Activated T-cell treated with anti-CD3 and anti-CD28 coated beads for 1 hour (primary cell): ENCODE data around the gene STXBP4.

ENCODE experiments used
- DNase-seq: peaks from one replicate; pipeline ENCODE4 v3.0.0-alpha.2; 2020; ENCODE audit warnings: low read depth

Gene STXBP4

DNA sequence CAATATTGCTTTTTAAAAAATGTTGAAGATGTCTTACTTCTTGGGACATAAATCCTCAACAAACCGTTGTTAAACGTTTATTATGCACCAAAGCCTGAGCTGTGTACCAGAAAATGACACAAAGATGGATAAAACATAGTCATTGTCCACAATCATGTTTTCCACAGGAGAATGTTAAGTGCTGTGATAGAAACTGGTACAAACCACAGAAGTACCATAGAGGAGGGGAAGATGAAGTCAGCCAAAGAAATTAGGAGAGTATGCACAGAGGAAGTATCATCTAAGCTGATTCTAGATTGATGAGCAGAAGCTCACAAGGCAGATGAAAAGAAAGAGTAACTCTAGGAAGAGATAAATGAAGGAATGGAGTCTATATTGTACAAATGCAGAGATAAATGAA lies 153.5 kb downstream of the STXBP4 start:
- DNase-seq = no peak

DNA sequence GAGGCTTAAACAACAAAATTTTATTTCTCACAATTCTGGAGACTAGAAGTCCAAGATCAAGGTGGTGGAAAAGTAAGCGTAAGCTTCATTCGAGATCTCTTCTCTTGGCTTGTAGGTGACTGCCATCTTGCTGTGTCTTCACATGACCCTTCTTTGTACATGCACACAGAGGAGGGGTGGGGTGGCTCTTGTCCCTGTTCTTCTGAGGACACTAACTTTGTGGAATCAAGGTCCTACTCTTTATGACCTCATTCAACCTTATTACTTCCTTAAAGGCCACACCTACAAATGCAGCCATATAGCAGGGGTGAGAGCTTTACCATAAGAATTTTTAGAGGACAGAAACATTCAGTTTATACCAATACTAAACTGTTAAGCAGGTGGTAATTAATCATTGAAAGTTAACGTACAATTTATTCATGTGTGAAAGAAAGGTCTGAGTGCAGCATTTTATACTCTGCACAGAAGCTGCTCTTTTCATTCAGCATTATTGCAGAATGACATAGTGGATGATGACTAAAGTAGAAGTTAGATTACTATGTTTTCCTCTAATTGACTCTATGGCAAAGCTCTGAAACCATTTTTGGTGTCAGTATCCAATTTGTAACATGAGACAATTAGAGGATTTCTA lies 156.3 kb downstream of the STXBP4 start:
- no peak for DNase-seq

DNA sequence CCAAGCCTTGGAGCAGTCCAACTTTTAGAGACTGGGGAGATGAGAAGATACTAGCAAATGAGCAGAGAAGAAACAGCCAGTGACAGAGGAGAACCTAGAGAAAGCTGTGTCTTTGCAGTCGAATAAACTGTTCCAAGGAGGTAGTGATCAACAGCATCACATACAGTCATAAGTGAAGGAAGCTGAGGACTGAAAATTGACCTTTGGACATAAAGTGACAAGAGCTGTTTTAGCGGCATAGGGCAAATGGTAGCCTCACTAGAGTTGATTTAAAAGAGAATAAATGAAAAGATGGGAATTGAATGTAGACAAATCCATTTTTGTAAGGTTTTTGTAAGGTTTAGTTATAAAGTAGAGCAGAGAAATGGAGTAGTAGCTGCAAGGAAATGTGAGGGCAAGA lies 165.0 kb downstream of the STXBP4 start:
- no peak for DNase-seq

DNA sequence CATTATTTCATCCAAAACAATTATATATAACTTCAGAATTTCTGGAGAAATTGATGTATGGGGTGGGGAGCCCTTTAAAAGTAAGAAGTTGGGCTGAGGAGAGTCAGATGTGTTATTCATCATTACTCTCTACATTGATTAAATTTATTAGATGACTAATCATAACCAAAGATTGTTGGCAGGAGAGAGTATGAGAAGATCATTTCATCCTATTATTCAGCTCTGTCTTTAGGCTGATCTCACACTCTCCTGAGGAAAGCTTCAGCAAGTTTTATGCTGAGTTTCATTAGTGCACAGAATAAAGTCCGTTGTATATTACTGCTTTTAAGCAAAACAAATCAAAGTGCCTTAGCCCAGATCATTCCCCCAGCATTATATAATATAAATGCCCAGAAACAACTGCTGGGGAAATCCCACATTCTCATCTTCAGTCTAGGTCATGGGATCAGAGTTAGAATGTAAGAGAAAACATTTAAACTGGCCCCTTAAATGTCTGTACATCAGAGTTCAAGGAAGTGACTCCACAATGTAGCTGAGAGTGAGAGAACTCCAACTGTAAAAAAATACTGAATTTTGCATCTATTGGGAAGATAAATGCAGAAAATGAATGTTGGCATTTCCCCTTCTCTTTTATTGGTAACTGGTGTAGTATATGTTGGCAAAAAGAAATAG lies 166.1 kb downstream of the STXBP4 start:
- no peak for DNase-seq

DNA sequence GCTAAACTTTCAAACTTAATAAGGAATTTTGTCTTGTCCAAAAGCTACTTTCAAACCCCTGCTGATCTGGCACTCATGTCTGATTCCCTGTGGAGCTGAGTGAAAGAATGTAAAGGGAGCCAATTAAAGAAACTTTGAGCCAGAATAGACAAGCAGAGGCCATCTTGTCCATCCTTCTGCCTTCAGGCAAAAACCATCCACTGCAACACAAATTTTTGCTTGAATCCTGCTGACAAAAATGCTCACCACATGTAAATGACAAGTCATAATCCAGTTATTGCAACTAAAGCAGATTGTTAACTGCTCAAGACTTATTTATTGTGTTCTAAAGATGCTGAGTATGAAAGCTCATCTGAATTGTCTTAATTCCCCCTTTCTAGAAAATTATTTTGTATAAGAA lies 172.2 kb downstream of the STXBP4 start:
- DNase-seq = no peak

DNA sequence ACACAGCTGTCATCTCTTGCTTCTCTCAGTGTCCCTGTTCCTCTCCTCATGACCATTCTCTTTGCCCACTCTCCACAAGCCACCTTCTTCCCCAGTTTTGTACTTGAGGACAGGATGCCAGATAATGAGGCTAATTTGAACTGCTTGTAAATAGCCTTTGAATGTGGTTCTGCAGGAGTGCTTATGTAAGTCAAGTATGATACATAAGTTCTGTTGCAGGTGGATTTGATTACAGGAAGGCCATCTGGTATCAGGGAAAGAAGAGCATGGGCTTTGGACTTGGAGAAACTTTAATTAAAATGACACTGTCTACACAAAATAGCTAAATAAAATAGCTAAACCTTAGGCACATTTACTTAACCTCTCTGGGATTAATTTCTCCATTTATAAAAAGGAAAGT lies 176.0 kb downstream of the STXBP4 start:
- no peak for DNase-seq

DNA sequence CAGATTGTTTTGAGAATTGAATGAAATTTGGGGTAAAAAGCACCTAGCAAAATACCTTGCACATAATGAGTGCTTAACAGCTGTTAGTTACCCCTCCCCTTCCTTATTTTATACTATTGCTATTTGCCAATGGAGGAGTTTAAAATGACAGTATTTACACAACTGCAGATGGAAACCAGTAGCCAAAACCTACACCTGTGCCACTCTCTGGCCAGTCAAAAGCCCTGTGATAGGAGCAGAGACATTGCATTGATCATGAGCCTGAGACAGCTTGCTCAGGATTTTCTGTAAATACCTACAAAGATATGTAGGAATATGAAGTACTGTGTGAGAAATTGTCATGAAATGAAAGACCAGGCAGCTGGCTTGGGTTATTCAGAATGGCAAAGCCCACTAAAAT lies 180.9 kb downstream of the STXBP4 start:
- no peak for DNase-seq

DNA sequence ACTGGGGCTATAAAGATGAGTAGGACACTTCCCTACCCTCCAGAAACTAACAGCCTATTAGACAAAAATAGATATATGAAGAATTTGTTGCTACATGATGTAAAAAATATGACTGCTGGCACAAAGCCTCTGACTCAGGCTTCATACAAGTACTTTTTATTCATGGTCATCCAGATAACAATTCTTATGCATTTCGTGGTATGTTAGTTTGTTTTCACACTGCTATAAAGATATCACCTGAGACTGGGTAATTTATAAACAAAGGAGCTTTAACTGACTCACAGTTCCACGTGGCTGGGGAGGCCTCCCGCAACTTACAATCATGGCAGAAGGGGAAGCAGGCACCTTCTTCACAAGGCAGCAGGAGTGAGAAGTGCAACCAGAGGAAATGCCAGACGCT lies 183.7 kb downstream of the STXBP4 start:
- no peak for DNase-seq

DNA sequence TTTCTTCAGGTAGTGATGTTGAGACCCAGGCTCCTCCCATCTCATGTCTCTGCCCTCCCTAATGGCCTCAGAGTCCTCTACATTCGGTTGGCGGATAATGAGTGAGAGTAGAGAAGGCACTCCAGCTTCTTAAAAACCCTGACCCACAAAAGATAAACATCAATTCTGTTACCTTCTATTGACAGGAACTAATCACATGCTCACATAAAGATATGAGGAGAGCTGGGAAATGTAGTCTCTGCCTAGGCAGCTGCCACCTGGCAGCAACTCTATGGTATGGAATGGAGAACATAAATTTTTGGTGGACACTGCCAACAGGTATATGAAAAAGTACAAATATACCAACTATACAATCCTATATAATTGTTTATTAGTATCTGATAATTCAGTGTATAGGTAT lies 185.5 kb downstream of the STXBP4 start:
- no peak for DNase-seq

DNA sequence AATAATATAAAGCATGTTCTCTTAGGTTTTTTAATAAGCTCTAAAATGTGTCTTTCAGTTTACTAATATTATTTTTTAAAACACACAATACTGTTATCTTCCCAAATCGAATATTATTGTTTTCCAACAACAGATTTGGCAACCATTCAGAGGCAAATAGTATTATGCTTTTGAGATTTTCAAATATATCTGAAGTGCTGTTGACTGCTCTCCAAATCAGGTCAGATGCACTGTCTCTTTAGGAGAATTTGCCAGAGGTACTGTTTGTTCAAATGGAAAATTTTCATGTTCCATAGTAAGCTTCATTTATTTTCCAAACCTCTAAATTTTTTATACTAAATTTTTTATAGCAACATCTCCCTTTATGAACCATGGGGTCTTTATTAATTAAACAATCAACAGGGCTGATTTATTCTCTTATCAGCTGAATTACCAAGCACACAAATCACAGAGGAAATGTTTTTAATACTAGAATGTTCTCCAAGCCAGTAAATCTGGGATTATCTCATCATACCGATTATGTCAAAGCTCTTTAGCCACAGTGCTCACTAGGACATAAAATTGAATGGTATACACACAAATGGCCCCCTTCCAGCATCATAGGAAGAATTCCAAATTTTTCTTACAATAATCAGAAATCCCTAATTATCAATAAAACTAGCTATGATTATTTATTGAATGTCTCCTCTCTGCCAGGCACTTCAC lies 187.4 kb downstream of the STXBP4 start:
- no peak for DNase-seq

DNA sequence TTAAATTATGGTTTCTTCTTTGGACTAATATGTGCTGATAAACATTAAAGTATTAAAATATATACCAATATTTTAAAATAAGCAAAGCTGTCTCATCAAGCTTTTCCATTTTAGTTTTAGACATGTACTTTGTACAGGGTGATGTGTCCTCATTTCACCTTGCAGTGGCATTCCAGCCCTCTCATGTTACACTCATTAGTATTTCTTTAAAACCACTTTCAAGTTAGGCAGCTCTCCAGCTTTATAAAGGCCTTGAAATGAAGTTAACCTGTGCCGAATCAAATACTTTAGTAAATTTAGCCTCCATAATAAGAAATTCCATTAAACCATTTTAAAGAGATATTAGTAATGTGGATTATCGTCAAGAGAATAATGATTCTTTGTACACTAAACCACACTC lies 188.6 kb downstream of the STXBP4 start:
- no peak for DNase-seq

DNA sequence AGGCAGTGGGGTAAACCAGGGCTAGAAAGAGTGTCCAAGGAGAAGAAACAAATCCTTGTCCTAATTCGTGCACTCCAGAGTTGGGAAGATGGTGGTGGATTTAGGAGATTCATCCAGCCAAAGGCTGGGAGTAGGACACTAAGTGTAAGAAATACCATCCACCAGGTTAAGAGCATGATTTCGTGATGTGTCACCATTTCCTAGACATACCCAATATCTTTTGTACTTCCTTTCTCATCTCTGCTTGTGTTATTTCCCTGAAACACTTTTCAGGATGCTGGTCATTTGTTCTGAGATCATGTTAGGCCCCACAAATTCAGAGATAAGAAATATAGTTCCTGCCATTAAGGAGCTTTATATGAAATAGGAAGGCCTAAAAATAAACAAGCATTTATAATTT lies 189.9 kb downstream of the STXBP4 start:
- no peak for DNase-seq

DNA sequence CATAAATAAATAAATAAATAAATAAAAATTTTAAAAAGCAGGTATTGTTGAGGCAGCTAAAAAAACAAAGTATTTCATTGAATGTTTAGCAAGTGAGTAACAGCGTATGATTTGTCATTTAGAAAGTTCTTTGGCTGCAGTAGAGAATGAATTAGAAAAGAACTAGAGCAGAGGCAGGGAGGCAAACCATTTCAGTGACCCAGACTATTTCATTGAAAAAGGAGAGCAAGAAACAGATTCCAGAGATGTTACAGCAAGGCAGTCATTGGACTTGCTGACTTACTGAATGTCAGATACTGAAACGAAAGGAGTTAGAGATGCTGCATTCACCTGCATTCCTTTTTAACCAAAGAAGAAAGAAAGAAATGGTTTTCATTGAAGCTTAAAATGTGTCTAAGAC lies 190.7 kb downstream of the STXBP4 start:
- no peak for DNase-seq

DNA sequence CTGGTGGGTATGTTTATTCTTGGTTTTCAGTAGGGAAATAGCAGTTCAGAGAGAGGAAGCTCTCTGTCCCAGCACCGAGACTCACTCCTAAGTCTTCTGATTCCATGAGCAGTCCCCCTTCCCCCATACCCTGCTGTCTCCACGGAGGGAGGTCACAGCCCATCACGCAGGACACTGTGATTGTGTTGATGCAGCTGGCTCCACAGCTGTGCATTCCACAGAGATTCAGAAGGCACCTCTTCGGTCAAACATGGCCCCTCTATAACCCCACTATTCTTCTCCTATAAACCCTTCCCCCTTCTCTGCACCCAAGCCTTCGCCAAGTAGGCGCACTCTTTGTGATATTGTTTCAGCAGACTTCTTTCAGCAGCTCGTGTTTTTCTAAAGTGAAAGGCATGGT lies 191.9 kb downstream of the STXBP4 start:
- DNase-seq = no peak

DNA sequence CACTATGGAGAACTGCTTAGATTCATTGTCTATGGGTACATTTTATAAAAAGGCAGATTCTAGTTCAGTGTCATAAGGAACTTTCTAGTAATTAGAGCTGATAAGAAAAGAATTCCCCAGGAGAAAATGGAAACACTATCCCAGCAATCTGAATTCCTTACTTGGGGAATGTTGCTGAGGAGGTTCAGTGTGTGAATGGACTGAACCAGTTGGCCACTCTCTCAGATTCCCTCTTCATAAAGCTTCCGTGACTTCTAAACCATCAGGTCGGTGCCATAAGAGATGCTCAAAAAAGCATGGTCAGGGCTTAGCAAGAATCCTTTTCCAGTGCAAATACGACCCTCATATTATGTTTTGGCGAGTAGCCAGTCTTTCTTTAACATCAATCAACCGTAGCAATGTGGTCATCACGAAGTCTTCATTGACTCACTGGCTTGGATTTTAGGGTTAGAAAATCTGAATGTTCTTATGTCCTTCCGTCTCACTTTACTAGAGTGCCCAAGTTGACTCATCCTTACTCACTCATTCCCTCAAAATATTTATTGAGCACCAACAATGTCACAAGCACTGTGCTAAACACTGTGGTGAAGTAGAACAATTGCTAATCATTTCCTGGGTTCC lies 193.5 kb downstream of the STXBP4 start:
- DNase-seq = no peak

DNA sequence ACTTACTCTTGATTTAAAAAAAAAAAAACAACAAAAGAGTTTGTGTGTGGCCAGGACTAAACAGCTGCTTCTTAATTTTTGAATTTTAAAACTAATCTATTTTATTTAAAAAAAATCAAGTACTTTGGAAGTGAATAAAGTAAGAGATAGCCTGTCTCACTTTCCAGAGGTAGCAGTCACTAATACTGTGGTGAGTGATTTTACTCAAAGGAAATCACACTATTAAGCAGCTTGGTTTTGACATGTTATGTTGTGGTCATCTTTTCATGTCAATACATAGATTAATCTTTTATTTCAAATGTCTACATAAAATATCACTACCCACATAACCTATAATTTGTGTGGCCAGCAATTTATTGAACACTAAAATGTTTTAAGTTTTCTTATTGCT lies 194.0 kb downstream of the STXBP4 start:
- DNase-seq = no peak

DNA sequence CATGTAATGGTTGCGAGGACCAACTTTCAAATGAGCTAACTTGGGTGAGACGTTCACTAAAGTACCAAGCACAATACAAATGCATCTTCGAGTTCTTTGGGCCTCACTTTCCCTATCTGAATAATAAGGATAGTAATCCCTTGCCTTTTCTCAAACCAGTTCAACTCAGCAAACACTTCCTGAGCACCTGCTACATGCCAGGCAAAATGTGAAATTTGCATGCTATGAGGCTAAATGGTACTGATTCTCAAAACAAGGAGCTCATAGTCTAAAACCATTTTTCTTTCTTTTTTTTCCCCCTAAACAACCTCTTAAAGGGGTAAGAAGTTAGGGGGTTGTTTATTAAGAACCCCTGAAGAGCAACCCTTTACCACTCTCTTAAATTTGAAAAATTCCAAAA lies 194.8 kb downstream of the STXBP4 start:
- no peak for DNase-seq

DNA sequence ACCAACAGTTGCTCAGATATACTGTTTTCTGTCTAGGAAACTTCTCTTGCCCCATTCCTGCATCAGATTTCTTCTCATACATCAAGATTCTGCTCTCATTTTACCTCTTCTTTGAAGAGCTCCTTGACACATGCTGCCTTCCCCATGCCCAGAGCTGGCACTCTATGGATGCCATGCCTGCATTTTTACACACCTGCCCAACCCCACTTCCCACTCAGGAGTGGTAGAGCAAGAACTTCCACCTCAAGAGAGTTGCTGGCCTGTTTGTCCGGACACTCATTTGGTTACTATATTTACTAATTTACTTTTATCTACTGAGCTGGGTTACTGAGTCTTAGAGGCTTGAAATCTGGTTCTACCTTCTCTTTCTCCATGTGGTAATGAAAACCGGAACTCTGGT lies 197.9 kb downstream of the STXBP4 start:
- DNase-seq = no peak

DNA sequence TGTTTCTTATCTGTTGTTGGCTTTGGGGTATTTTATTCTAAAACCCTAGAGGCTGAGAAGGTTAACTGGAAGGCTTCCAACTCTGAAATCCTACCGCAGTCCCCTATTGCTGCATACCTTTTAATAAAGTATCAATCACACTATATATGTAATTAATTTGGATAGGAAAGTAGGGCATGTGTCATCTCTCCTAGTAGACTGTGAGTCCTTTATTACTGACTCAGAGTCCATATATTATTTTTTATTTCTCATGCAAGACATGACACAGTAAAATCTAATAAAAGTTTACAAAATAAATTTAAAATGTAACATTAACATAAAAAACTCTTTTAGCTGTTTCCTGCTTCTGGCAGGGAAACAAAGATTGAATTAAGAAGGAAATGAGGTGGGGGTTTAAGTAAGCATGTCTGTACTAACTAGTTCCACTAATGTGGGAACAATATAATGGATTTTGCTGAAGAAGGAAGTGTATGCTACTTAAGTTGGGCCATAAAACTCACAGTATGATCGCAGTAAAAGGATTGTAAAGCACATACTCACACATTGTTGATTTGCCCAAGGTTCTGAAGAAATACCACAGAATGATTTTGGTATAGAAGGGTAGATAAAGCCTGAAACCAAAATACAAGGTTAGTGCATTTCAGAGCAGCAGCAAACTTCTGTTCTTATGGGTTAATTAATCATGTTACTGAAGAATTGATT lies 198.6 kb downstream of the STXBP4 start:
- no peak for DNase-seq

DNA sequence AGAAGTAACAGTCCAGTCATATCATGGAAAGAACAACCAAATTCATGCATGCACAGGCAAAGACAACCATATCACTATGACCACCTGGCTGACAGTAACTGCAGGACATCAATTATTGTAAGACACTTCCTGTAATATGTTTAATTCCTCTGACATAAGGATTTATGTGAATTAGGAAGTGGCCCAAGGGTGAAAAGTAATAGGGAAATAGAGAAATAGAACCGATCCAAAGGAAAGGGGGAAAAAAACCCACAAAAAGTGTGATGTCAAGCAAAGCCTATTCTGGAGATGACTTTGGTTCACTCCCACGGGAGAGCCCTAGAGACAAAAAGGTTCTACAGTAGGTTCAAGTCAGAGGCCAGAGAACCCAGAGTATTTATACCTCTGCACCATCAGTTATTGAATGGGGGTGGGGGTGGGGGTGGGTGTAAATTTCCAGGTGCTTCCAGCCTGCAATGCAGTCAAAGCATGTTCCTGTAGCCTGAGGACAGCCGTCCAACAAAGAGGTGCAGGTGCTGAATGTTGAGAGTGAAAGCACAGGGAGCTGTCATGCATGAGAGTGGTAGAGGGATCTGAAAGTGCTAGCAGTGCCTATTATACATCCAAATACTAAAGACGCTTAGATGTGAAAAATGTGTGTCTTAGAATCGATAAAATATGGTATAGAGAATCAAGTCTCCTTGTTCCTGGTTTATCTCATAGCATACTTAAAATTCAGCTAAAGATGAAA lies 200.6 kb downstream of the STXBP4 start:
- DNase-seq = no peak

DNA sequence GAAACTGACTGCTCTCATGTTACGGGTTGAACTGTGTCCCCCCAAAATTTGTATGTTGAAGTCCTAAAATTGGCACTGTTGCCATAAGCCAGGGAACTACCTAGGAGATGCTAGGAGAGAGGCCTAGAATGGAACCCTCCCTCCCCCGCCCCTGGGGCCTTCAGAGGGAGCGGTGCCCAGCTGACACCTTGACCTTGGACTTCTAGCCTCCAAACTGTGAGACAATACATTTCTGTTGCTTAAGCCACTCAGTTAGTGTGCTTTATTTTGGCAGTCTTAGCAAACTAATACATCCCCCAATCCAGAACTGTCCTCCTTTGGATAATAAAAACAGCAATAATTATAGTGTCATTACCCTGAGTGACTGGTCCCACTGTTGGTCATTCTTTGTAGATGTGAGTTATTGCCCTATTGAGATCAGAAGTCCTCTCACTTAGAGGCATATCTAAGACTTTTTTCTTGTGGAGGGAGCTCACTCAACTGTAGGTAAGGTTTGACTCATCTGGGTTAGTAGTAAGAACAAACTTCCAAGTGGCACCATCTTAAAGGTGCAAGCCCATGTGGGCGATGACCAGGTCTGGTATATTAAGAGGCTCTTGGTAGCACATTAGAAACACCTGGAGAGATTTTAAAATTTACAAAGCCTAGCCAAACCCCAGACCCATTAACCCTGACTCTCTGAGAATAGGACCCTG lies 203.2 kb downstream of the STXBP4 start:
- no peak for DNase-seq
